HG03139 (cell line): ENCODE results near the gene KIF3B.
"Not testable (repeated sequence)": the region's sequence is repeated elsewhere in the genome, so short reads cannot be mapped to it uniquely, and the experiment has no call there.

Source experiments
- ATAC-seq: cut with Tn5 transposase; IDR thresholded peaks from one replicate; pipeline ENCODE4 v1.9.1; 2021; ENCODE audit not compliant: unreplicated experiment

KIF3B gene

GRCh38 chr20:32246208-32246607 lies 31.2 kb upstream of the KIF3B start:
- ATAC-seq = not testable (repeated sequence)

- ATAC-seq = no peak
These were observed 29.4 kb upstream of the KIF3B start for GRCh38 chr20:32248043-32248442.

GRCh38 chr20:32249030-32249738 lies 28.3 kb upstream of the KIF3B start:
- ATAC-seq = no peak

GRCh38 chr20:32251470-32251869 lies 26.0 kb upstream of the KIF3B start:
- ATAC-seq = no peak

GRCh38 chr20:32252189-32252588 lies 25.3 kb upstream of the KIF3B start:
- ATAC-seq = no peak

- ATAC-seq = not testable (repeated sequence)
These were observed 16.5 kb upstream of the KIF3B start for GRCh38 chr20:32260973-32261372.

GRCh38 chr20:32261644-32262043 lies 15.8 kb upstream of the KIF3B start:
- ATAC-seq = no peak

- no peak for ATAC-seq
These were observed 14.0 kb upstream of the KIF3B start for GRCh38 chr20:32263398-32263954.

- ATAC-seq = no peak
These were observed 5.8 kb upstream of the KIF3B start for GRCh38 chr20:32271620-32272019.

- no peak for ATAC-seq
These were observed 3.1 kb upstream of the KIF3B start for GRCh38 chr20:32274359-32274758.

- ATAC-seq = not testable (repeated sequence)
These were observed 2.3 kb upstream of the KIF3B start for GRCh38 chr20:32275163-32275562.

GRCh38 chr20:32278199-32278643 lies 770 bp downstream of the KIF3B start:
- peak; percentile 58 for ATAC-seq

- ATAC-seq = no peak
These were observed 4.3 kb downstream of the KIF3B start for GRCh38 chr20:32281711-32282110.

GRCh38 chr20:32282461-32282860 lies 5.0 kb downstream of the KIF3B start:
- ATAC-seq = no peak

GRCh38 chr20:32285082-32285620 lies 7.7 kb downstream of the KIF3B start:
- no peak for ATAC-seq

- no peak for ATAC-seq
These were observed 8.3 kb downstream of the KIF3B start for GRCh38 chr20:32285621-32286371.

GRCh38 chr20:32287231-32287638 lies 9.8 kb downstream of the KIF3B start:
- ATAC-seq = no peak

- ATAC-seq = no peak
These were observed 10.9 kb downstream of the KIF3B start for GRCh38 chr20:32288225-32288849.

- not testable (repeated sequence) for ATAC-seq
These were observed 11.8 kb downstream of the KIF3B start for GRCh38 chr20:32289299-32289660.

GRCh38 chr20:32289661-32290431 lies 12.4 kb downstream of the KIF3B start:
- no peak for ATAC-seq

- no peak for ATAC-seq
These were observed 13.7 kb downstream of the KIF3B start for GRCh38 chr20:32291166-32291565.
